GM12873 (cell line): ENCODE results near the gene CCDC7.

Source experiments
- CTCF ChIP-seq: IDR thresholded peaks from 2 replicates; pipeline ENCODE4 v1.5.1; 2012; ENCODE audit warnings: low read depth, mild to moderate bottlenecking, moderate library complexity, low read length, control low read depth; ENCODE audit not compliant: insufficient read depth; ENCODE audit errors: missing control alignments

CCDC7 gene

GRCh38 chr10:32846974-32847373 lies 401.0 kb downstream of the CCDC7 start:
- TF ChIP-seq CTCF, result no peak

- TF ChIP-seq CTCF, result no peak
Observed at GRCh38 chr10:32851301-32851700, 405.4 kb downstream of the CCDC7 start.

GRCh38 chr10:32854435-32854834 lies 408.5 kb downstream of the CCDC7 start:
- TF ChIP-seq CTCF, result no peak

GRCh38 chr10:32865170-32865569 lies 419.2 kb downstream of the CCDC7 start:
- TF ChIP-seq CTCF, result no peak

GRCh38 chr10:32877915-32878314 lies 432.0 kb downstream of the CCDC7 start:
- TF ChIP-seq CTCF, result no peak

GRCh38 chr10:32878646-32879045 lies 432.7 kb downstream of the CCDC7 start:
- no peak for TF ChIP-seq CTCF

GRCh38 chr10:32882076-32882475 lies 436.1 kb downstream of the CCDC7 start:
- TF ChIP-seq CTCF, result no peak
